OCI-LY1 (cell line): ENCODE data around the gene MACROD2.

ENCODE experiments used
- H2AFZ ChIP-seq: fragments of 200-600 bp; sonication (generic), shearing (Covaris generic); 2 replicates; pipeline ENCODE4 v1.6.0; 2014; ENCODE audit warnings: antibody characterized with exemption, mild to moderate bottlenecking, low read length
- H3F3A ChIP-seq: fragments of 200-600 bp; sonication (generic), shearing (Covaris generic); 2 replicates; pipeline ENCODE4 v1.6.0; 2014; ENCODE audit warnings: mild to moderate bottlenecking, antibody characterized with exemption, low read length, moderate library complexity; ENCODE audit not compliant: insufficient read depth
- H3K27ac ChIP-seq: fragments of 200-600 bp; sonication (generic); 2 replicates; pipeline ENCODE4 v1.5.1; 2014; ENCODE audit warnings: low read length, mixed run types, mild to moderate bottlenecking, low read depth; ENCODE audit not compliant: poor library complexity, severe bottlenecking
- H3K27me3 ChIP-seq: fragments of 200-600 bp; sonication (generic); 2 replicates; pipeline ENCODE4 v1.6.0; 2014; ENCODE audit warnings: antibody characterized with exemption, mild to moderate bottlenecking, low read length, moderate library complexity; ENCODE audit not compliant: insufficient read depth
- H3K36me3 ChIP-seq: fragments of 200-600 bp; sonication (generic); 2 replicates; pipeline ENCODE4 v1.6.1; 2014; ENCODE audit warnings: mild to moderate bottlenecking, antibody characterized with exemption, low read length, moderate library complexity, mixed read lengths; ENCODE audit not compliant: insufficient read depth
- H3K4me1 ChIP-seq: fragments of 200-600 bp; sonication (generic); 2 replicates; pipeline ENCODE4 v1.5.1; 2014; ENCODE audit warnings: mild to moderate bottlenecking, low read length, moderate library complexity; ENCODE audit not compliant: insufficient read depth, severe bottlenecking
- H3K4me2 ChIP-seq: fragments of 200-600 bp; sonication (generic), shearing (Covaris generic); 2 replicates; pipeline ENCODE4 v1.6.1; 2014; ENCODE audit warnings: low read length
- H3K4me3 ChIP-seq: fragments of 200-600 bp; sonication (generic); 2 replicates; pipeline ENCODE4 v1.5.1; 2014; ENCODE audit warnings: low read length, low read depth, mild to moderate bottlenecking, mixed read lengths; ENCODE audit not compliant: poor library complexity, severe bottlenecking
- H3K79me2 ChIP-seq: fragments of 200-600 bp; shearing (Covaris generic); 2 replicates; pipeline ENCODE4 v1.6.1; 2016; ENCODE audit warnings: mixed run types, low read length, mixed read lengths; ENCODE audit not compliant: insufficient read depth
- H3K9ac ChIP-seq: fragments of 200-600 bp; sonication (generic), shearing (Covaris generic); 2 replicates; pipeline ENCODE4 v1.6.1; 2014; ENCODE audit warnings: mild to moderate bottlenecking, low read length, mixed read lengths
- H3K9me2 ChIP-seq: fragments of 200-600 bp; sonication (generic), shearing (Covaris generic); 2 replicates; pipeline ENCODE4 v1.6.1; 2014; ENCODE audit warnings: low read depth, mild to moderate bottlenecking, low read length, mixed read lengths
- H3K9me3 ChIP-seq: fragments of 200-600 bp; shearing (Covaris generic); 2 replicates; pipeline ENCODE4 v1.6.1; 2014; ENCODE audit warnings: low read length, mixed read lengths
- H4K20me1 ChIP-seq: fragments of 200-600 bp; sonication (generic), shearing (Covaris generic); 2 replicates; pipeline ENCODE4 v1.6.0; 2016; ENCODE audit warnings: mild to moderate bottlenecking, low read length; ENCODE audit not compliant: insufficient read depth
- EZH2 ChIP-seq: fragments of 200-600 bp; sonication (generic), shearing (Covaris generic); IDR thresholded peaks from 2 replicates; pipeline ENCODE4 v1.8.0; 2017; ENCODE audit warnings: borderline replicate concordance, mixed run types, mild to moderate bottlenecking, antibody characterized with exemption, low read length, moderate library complexity, mixed read lengths
- TF ChIP-seq, protein P1 (sequence below): fragments of 200-600 bp; sonication (generic), shearing (Covaris generic); IDR thresholded peaks from 2 replicates; pipeline ENCODE4 v1.5.1; 2017; ENCODE audit warnings: mild to moderate bottlenecking, antibody characterized with exemption, low read length, moderate library complexity, mixed read lengths

The MACROD2 gene

DNA sequence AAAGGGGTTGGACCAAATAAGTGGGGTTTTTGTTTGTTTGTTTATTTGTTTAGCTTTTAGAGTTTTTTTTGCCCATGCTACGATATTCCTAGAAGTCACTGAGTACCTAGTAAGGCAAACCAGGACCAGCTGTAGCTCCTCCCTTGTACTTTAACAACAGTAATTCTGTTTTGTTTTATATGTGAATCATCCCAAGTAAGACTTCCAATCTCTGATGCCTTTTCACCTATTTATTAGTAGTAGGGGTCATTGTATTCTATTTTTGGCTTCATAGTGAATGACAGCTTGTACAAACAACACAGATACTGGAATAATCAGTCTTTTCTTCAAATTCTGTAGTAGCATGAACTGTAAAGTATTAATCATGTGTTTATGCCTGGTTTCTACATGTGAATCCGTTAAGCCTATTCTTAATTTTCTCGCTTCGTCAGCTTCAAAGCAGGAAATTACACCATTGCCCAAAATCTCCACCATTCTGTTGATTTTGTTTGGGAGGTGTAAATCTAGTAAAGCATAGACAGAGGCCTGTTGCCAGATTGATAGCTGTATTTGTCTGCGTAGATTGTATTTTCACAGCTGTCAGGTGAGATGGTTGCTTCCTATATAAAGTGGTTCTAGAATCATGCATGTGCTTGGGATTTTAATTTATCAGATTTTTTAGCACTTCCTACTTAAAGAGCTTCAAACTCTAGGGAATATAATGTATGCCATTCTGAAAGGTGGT, 493.6 kb downstream of the MACROD2 start:
- H4K20me1 ChIP-seq = no peaks in the 10 kb centered on the region
- no peak overlapping the region for H3K27ac ChIP-seq
- no peaks in the 10 kb centered on the region for H3K36me3 ChIP-seq
- H3K9ac ChIP-seq = no peak overlapping the region
- no peaks in the 10 kb centered on the region for H3K9me3 ChIP-seq
- no peak overlapping the region for H3K4me2 ChIP-seq
- H3K4me3 ChIP-seq = no peak overlapping the region
- TF ChIP-seq EZH2 = no peak
- TF ChIP-seq, protein P1, sequence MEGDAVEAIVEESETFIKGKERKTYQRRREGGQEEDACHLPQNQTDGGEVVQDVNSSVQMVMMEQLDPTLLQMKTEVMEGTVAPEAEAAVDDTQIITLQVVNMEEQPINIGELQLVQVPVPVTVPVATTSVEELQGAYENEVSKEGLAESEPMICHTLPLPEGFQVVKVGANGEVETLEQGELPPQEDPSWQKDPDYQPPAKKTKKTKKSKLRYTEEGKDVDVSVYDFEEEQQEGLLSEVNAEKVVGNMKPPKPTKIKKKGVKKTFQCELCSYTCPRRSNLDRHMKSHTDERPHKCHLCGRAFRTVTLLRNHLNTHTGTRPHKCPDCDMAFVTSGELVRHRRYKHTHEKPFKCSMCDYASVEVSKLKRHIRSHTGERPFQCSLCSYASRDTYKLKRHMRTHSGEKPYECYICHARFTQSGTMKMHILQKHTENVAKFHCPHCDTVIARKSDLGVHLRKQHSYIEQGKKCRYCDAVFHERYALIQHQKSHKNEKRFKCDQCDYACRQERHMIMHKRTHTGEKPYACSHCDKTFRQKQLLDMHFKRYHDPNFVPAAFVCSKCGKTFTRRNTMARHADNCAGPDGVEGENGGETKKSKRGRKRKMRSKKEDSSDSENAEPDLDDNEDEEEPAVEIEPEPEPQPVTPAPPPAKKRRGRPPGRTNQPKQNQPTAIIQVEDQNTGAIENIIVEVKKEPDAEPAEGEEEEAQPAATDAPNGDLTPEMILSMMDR = no peak
- no peaks in the 10 kb centered on the region for H3K79me2 ChIP-seq
- no peaks in the 10 kb centered on the region for H3F3A ChIP-seq
- no peaks in the 10 kb centered on the region for H3K27me3 ChIP-seq
- H3K4me1 ChIP-seq = no peaks in the 10 kb centered on the region
- no peak overlapping the region for H2AFZ ChIP-seq
- H3K9me2 ChIP-seq = no peaks in the 10 kb centered on the region

DNA sequence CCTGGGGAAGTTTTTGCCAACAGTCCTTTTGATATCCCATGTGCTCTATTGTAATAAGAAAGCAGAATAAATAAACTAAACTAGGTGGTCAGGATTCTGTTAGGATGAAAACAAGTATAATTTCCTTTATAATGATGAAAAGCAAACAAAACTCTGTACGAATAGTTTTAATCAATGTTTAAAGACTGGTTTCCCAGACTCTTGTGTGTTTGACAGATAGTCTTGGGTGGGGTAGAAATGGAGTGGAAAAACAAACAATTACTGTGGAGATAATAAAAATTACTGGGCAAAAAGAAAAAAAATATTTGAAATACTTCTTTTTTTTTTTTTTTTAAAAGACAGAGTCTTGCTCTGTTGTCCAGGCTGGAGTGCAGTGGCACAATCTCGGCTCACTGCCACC, 494.2 kb downstream of the MACROD2 start:
- no peak overlapping the region for H3K27ac ChIP-seq
- no peaks in the 10 kb centered on the region for H3K36me3 ChIP-seq
- no peak overlapping the region for H3K9ac ChIP-seq
- H2AFZ ChIP-seq = no peak overlapping the region
- H3K4me1 ChIP-seq = no peaks in the 10 kb centered on the region
- TF ChIP-seq, protein P1 = no peak
- TF ChIP-seq EZH2 = no peak
- no peaks in the 10 kb centered on the region for H3K9me3 ChIP-seq
- no peaks in the 10 kb centered on the region for H3K27me3 ChIP-seq
- no peaks in the 10 kb centered on the region for H3K9me2 ChIP-seq
- no peak overlapping the region for H3K4me3 ChIP-seq
- no peaks in the 10 kb centered on the region for H3K79me2 ChIP-seq
- no peak overlapping the region for H3K4me2 ChIP-seq
- no peaks in the 10 kb centered on the region for H4K20me1 ChIP-seq
- H3F3A ChIP-seq = no peaks in the 10 kb centered on the region

DNA sequence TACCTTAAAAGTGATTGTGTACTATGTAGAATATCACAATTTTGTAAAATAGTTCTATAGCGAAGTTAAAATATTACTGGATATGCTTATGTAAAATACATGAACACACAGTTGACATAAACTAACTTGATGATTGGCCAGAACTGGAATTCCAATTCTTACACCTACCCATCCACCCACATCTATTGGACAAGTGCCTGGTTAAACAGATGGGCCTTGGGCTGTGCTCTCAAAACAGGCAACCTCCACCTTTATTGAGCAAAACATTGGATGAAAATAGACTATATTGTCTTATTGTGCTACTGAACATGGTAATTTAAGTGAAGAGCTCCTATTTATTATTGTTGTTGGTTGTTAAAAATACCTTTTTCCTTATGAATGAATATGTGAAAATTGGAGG, 496.1 kb downstream of the MACROD2 start:
- H3K27ac ChIP-seq = no peak overlapping the region
- no peaks in the 10 kb centered on the region for H3K9me3 ChIP-seq
- no peaks in the 10 kb centered on the region for H4K20me1 ChIP-seq
- H3F3A ChIP-seq = no peaks in the 10 kb centered on the region
- no peak for TF ChIP-seq EZH2
- TF ChIP-seq, protein P1 = no peak
- H2AFZ ChIP-seq = no peak overlapping the region
- no peaks in the 10 kb centered on the region for H3K9me2 ChIP-seq
- no peaks in the 10 kb centered on the region for H3K36me3 ChIP-seq
- no peak overlapping the region for H3K4me2 ChIP-seq
- H3K27me3 ChIP-seq = no peaks in the 10 kb centered on the region
- H3K79me2 ChIP-seq = no peaks in the 10 kb centered on the region
- H3K9ac ChIP-seq = no peak overlapping the region
- H3K4me3 ChIP-seq = no peak overlapping the region
- H3K4me1 ChIP-seq = no peaks in the 10 kb centered on the region
